ENCODE data around the gene SULT1C3. TPM values are rescaled to one million over a fixed set of nuclear protein-coding genes. Genes with fewer than 3 reads are reported as not detected.
A peak's percentile ranks its signal among the peaks of the same experiment; 100 is the strongest.

The SULT1C3 gene
- polyA plus RNA-seq, 1 donor (not counting 4 experiments of a cell fraction or from before 2014, with no cell fraction given) = not detected

DNA sequence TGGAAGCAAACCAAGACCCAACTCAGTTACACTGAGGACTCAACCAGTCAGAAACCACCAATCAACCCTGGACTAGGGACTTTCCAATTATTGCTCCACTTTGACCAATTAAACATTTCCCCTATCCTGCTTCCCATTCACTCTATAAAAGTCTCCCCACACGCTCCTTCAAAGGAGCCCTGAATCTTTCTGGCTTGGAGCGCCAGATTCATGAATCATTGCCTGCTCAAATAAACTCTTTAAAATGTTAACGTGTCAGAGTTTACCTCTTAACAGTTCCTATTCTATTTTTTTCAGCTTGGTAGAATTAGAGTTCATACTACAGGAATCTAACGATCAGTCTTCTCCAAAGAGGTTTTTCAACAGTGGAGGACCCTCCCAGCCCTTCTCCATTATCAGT is 28.2 kb downstream of the SULT1C3 start:
- Histone ChIP-seq H3K4me2 (ENCODE audit: control insufficient read depth, extremely low read depth, insufficient read depth, low read depth, low read length) (peak overlapping the region; percentile 42), H3K9ac (ENCODE audit: control insufficient read depth, extremely low read depth, insufficient read depth, low read length) (no peak overlapping the region)

DNA sequence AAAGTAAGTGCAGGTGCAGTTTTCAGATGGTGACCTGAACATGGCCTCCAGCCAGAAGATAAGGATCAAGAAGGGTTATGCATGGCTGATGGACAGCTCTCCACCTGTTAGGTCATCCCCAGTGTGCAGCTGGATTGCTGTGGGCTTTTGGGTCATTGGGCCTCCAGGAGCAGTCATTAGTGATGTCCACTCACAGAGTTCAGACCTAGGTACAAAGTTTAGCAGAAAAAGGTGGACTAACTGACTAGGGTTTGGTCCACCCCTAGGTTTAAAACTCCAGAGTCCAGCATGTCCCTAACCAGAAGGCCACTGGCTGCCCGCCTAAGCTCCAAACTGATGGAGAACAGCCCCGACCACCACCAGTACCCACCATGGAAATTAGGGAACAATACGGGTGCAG is 30.6 kb downstream of the SULT1C3 start:
- peaks cover 20% of the 10 kb centered on the region for H3K4me1 ChIP-seq (ENCODE audit: control insufficient read depth, extremely low read depth, insufficient read depth, low read length)
- no peaks in the 10 kb centered on the region for H3K9me1 ChIP-seq (ENCODE audit: control insufficient read depth, extremely low read depth, insufficient read depth, low read length)
- no peak overlapping the region for H3K9ac ChIP-seq (ENCODE audit: control insufficient read depth, extremely low read depth, insufficient read depth, low read length)
- no peak for FAIRE-seq
- no peak overlapping the region for H3K4me2 ChIP-seq (ENCODE audit: control insufficient read depth, extremely low read depth, insufficient read depth, low read depth, low read length)
- no peak overlapping the region for H2AFZ ChIP-seq (ENCODE audit: control insufficient read depth, low read length)
- H3K27ac ChIP-seq (ENCODE audit: control insufficient read depth, insufficient read depth, low read length) = no peak overlapping the region
- no peak overlapping the region for H3K4me3 ChIP-seq (ENCODE audit: control insufficient read depth in 2 of 3, extremely low read depth in 1 of 3, insufficient read depth in 2 of 3, low read depth in 1 of 3, low read length in 3 of 3)
- no peak for DNase-seq (ENCODE audit: low read depth, low spot score)
- no peaks in the 10 kb centered on the region for H3K79me2 ChIP-seq (ENCODE audit: control insufficient read depth, insufficient read depth, low read length)
- dilution Hi-C loops (cut with MboI; ENCODE audit: extremely low pct_ligation_motif_present, low sequenced_read_pairs) = no loop called here
- H3K36me3 ChIP-seq (ENCODE audit: control insufficient read depth in 2 of 2, extremely low read depth in 1 of 2, insufficient read depth in 2 of 2, low read length in 2 of 2) = no peaks in the 10 kb centered on the region
- no peaks in the 10 kb centered on the region for H4K20me1 ChIP-seq (ENCODE audit: control insufficient read depth, extremely low read depth, insufficient read depth, low read length)
- H3K27me3 ChIP-seq (ENCODE audit: control insufficient read depth, extremely low read depth, insufficient read depth, low read length) = no peaks in the 10 kb centered on the region
- no peaks in the 10 kb centered on the region for H3K9me3 ChIP-seq (ENCODE audit: control insufficient read depth, low read depth, low read length)
- TF ChIP-seq EZH2 (IDR thresholded peaks at IDR 0.05; ENCODE audit: low read length) = no peak
- TF ChIP-seq, protein P1, sequence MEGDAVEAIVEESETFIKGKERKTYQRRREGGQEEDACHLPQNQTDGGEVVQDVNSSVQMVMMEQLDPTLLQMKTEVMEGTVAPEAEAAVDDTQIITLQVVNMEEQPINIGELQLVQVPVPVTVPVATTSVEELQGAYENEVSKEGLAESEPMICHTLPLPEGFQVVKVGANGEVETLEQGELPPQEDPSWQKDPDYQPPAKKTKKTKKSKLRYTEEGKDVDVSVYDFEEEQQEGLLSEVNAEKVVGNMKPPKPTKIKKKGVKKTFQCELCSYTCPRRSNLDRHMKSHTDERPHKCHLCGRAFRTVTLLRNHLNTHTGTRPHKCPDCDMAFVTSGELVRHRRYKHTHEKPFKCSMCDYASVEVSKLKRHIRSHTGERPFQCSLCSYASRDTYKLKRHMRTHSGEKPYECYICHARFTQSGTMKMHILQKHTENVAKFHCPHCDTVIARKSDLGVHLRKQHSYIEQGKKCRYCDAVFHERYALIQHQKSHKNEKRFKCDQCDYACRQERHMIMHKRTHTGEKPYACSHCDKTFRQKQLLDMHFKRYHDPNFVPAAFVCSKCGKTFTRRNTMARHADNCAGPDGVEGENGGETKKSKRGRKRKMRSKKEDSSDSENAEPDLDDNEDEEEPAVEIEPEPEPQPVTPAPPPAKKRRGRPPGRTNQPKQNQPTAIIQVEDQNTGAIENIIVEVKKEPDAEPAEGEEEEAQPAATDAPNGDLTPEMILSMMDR (optimal IDR thresholded peaks at IDR 0.05 in 1 of 3, IDR thresholded peaks at IDR 0.05 in 1 of 3, conservative IDR thresholded peaks at IDR 0.05 in 1 of 3; ENCODE audit: extremely low read depth in 1 of 3, insufficient read depth in 2 of 3, low read length in 3 of 3) = no peak

More for the DNA sequence above, 28.2 kb downstream of the SULT1C3 start:
- no peak for DNase-seq (ENCODE audit: low read depth, low spot score)
- Histone ChIP-seq H4K20me1 (ENCODE audit: control insufficient read depth, extremely low read depth, insufficient read depth, low read length) (no peaks in the 10 kb centered on the region), H3K9me3 (ENCODE audit: control insufficient read depth, low read depth, low read length) (no peaks in the 10 kb centered on the region), H3K4me1 (ENCODE audit: control insufficient read depth, extremely low read depth, insufficient read depth, low read length) (peaks cover 20% of the 10 kb centered on the region), H3K27me3 (ENCODE audit: control insufficient read depth, extremely low read depth, insufficient read depth, low read length) (no peaks in the 10 kb centered on the region), H2AFZ (ENCODE audit: control insufficient read depth, low read length) (peak overlapping the region; percentile 49), H3K27ac (ENCODE audit: control insufficient read depth, insufficient read depth, low read length) (peak overlapping the region; percentile 59), H3K79me2 (ENCODE audit: control insufficient read depth, insufficient read depth, low read length) (no peaks in the 10 kb centered on the region), H3K36me3 (ENCODE audit: control insufficient read depth in 2 of 2, extremely low read depth in 1 of 2, insufficient read depth in 2 of 2, low read length in 2 of 2) (no peaks in the 10 kb centered on the region), H3K4me3 (ENCODE audit: control insufficient read depth in 2 of 3, extremely low read depth in 1 of 3, insufficient read depth in 2 of 3, low read depth in 1 of 3, low read length in 3 of 3) (no peak overlapping the region), H3K9me1 (ENCODE audit: control insufficient read depth, extremely low read depth, insufficient read depth, low read length) (no peaks in the 10 kb centered on the region)
- peak; percentile 67 for FAIRE-seq
- TF ChIP-seq, protein P1 (optimal IDR thresholded peaks at IDR 0.05 in 1 of 3, IDR thresholded peaks at IDR 0.05 in 1 of 3, conservative IDR thresholded peaks at IDR 0.05 in 1 of 3; ENCODE audit: extremely low read depth in 1 of 3, insufficient read depth in 2 of 3, low read length in 3 of 3) = no peak
- no peak for TF ChIP-seq EZH2 (IDR thresholded peaks at IDR 0.05; ENCODE audit: low read length)
- dilution Hi-C loops (cut with MboI; ENCODE audit: extremely low pct_ligation_motif_present, low sequenced_read_pairs) = no loop called here

Data from keratinocyte (primary cell).